NCI-H1417 treated with DMSO at 0.1 percent for 48 hours (cell line): ENCODE measurements around the gene MOCS2.

ENCODE experiments used
- DNase-seq: peaks from one replicate; lab custom pipeline; 2025; lab: John Stamatoyannopoulos, UW

Gene MOCS2

DNA sequence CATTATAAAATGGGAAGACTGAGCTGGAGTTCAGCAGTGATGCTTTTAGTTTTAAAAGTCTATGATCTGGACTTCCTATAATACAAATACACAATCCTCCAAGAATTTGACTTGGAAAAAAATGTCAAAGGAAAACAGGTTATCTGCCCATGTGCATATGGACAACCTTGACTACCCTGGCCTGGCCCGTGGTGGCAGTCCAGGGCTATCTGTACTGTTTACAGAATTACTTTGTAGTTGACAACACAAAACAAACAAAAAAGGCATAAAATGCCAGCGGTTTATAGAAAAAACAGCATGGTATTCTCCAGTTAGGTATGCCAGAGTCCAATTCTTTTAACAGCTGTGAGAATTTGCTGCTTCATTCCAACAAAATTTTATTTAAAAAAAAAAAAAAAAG lies 17.3 kb downstream of the MOCS2 start:
- DNase-seq, result no peak

DNA sequence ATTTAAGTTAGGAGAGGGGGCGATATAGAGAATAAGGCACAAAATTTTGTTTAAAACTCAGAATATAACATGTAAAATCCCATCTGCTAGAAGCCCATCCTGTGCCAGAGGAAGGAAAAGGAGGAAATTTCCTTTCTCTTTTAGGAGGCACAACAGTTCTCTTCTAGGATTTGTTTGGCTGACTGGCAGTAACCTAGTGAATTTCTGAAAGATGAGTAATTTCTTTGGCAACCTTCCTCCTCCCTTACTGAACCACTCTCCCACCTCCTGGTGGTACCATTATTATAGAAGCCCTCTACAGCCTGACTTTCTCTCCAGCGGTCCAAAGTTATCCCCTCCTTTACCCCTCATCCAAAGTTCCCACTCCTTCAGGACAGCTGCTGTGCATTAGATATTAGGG lies 18.3 kb downstream of the MOCS2 start:
- no peak for DNase-seq

DNA sequence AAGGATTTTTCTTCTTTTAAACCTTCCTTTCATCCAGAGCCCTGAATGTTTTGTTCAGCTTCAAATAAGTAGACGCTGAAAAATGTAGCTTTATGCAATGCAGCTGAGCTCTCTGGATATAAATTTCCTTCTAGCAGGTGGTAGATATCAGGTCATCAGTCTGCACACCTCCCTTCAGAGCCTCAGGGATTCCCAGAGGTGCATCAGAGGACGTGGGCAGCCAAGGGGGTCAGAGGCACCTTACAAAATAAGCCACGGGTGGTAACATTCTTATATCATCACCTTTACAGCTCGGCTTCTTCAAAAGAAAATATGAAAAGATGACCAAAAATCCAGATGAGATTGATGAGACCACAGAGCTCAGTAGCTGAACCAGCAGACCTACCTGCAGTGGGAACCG lies 19.3 kb downstream of the MOCS2 start:
- no peak for DNase-seq

DNA sequence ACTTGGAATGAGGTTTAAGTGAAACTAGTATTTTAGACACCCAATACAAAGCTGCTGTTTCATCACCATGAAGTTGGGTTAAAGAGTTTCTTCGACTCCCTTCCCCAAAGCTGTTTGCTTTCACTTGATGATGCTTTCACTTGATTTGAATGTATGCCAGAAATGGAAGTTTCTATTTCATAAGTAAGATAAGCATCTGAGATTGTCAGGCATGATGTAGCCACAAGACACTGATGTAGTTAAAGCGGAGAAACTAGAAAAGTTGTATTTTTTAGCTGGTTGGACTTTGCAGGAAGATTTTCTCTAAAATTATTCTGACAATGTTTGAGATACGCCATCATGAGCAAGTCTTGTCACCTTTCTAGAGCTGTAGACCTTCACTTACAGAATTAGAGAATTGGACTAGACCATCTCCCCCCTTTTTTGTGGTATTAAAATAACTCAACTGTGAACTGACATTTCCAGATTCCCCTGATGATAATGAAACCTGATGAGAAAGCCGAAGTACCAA lies 20.0 kb downstream of the MOCS2 start:
- no peak for DNase-seq

DNA sequence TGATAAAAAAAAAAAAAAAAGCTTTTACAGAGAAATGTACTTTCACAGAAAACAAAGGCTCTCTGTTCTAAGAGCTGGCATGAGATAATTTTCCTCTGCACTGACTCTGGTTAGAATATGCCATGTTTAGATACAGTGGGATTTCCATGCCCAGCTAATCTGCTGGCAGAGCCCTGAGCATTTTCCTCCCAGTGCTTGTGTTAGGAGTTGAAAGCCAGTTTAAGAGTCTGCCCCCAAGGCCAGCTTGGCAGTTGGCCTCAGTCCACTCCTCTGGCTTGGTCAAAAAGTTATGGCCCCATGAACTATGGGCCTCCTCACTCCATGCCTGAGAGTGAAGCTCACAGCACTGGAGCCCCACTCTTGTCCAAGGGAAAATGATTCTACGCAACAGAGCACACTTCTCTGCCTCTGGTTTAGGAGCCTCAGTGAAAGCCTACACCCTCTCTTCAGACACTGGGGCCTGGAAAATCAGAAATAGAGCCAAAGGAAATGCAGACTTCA lies 21.9 kb downstream of the MOCS2 start:
- no peak for DNase-seq

DNA sequence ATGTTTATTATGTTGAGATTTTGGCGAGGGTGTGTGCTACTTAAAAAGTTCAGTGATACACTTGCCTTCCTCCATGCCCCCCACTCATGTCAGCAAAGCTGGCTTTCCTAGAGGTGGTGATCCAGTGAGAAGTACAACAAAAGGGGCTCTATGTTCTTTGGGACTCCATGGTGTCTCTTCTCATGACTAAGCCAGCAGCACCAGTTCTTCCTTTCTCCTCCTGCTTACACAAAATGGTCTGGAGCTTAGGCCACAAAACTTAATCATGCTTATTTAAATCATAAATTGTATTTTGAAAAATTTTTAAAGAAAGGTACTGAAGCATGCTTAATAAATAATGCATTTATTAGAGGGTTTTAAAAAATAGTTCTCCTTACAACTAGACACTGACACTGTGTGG lies 22.4 kb downstream of the MOCS2 start:
- no peak for DNase-seq

DNA sequence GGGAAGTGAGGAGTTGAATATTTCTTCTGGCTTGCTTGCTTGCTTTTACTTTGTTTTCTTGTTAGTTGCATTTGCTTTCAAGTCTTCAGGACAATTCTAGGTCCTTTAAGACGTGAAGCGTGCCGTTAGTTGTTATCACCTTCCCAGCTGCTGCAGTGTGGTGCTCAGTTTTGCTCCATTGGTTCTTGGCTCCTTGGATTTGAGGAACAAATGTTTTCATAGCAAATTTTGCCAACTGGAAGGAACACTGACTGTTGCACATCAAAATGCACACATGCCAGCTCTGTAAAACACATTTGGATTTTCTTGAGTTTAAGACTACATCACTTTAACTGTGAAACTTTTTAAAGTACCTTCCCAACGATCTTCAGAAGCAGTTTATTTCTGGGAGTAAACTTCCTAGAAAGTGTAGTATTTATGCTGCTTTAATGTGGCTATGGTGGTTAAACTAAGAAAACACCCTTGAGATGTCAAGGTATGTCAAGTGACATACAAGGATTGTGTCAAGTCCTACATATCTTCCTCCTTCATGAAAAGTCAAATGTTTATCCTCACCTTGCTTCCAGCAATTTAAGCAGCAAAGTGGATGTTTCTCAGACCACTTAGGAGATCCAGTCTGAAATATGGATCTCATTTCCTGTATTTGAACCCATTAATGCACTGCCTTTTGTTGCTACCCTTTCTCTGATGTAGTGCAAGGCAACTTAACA lies 24.9 kb downstream of the MOCS2 start:
- no peak for DNase-seq

DNA sequence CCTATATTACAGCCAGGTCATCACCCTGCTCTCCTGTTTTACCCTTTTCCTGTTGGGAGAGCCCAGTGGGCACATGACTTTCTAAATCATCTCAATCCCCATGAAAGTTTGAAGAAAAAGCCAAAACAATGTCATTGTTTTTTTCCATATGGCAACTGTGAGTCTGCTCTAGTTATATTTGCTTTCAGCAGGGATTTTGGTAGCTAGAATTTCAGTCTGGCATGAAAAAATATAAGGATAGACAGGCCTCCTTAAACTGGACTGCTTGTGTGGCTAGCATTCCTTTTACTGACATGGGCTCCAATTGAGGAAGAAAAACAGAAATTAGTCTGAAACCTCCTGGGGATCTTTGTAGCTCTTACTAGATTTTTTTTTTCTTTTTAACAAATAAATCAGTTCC lies 25.6 kb downstream of the MOCS2 start:
- DNase-seq, result no peak

DNA sequence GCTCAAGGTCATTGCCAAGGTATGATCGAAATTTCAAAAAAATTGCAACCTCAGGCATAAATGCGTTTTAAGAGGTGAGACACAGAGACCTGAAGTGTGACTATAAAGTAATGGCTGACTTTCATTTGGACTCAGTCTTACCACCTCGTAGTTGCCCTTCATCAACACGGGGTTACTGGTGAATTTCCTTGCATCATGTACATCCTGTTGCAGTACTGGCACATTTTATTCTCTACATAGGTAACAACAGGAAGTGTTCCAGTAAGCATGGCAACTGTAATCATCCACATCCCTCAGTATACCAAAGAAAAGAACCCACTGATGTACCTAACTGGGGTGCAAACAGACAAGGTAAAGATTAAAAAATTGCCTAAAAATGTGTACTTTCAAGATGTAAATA lies 29.3 kb downstream of the MOCS2 start:
- DNase-seq, result no peak

DNA sequence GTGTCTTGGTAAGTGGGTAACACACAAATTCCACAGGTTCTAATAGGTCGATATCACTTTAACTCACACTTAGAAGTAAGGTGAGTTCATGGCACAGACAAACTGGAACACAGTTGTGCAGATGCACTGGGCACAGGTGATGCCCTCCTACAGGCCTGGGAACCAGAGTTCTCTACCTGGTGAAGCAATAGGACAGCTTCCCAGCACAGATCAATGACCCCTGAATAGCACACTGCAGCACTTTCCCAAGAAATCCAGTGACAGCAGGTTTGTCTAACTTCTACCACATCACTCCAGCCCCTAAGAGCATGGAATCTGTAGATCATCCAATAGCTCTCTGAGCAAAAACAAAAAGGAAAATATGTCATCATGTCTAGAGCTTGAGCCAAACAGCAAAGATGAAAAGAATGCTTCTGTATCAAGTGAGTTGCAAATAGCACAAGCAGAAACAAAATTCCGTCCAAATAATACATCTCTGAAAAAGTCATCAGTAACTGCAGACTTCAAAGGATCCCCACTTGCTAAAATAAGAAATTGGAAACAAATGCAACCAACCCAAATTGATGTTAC lies 33.5 kb downstream of the MOCS2 start:
- DNase-seq, result no peak

DNA sequence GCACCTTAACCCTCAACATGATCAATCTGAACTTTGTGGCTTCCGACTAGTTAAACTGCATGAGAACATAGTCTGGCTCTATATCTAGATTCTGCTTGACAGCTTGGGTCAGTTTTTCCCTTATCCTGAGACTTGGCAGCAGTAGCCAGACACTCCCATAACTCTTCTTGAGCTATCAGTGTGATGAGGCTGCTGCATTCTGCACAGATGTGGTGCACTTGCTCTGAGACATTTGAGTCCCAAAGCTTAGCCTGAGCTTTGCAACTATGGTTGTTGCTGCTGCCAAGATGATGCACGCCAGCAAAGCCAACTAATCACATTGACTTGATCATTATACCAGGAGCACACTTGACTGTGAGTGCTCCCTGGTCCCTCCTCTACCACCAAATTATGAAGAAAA lies 36.2 kb downstream of the MOCS2 start:
- DNase-seq, result no peak

DNA sequence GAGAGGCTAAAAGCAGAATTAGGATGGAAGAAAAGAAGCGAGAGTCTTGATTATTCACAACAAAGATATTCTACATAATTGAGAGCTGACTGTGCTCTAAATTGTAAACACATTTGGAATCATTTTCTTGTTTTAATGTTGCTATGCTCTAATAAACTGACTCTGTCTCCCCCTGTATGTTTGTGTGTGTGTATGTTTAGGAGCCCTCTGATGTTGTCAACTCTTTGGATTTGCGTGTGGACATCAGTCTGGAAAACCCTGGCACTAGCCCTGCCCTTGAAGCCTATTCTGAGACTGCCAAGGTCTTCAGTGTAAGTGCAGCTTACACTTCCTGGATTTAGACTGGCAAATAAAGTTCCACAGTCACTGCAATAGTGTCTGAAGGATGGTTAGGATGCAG lies 37.8 kb downstream of the MOCS2 start:
- no peak for DNase-seq

DNA sequence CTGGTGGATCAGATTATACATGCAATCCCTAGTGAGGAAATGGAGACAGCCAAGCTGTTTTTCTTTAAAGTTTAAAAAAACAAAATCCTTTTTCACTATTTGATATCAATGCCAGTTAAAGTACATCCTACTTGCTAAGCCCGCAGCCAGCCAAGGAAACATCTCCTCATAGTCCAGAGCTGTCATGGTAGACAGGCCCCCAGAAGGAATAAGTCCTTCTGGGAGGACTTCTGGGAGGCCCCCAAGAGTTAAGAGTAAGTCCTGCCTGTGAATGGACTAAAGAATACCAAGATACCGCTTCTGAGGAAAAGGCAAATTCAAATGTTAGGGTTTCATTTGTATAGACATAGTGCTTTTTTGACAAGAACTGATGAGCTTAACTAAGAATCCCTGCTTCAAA lies 38.3 kb downstream of the MOCS2 start:
- no peak for DNase-seq

DNA sequence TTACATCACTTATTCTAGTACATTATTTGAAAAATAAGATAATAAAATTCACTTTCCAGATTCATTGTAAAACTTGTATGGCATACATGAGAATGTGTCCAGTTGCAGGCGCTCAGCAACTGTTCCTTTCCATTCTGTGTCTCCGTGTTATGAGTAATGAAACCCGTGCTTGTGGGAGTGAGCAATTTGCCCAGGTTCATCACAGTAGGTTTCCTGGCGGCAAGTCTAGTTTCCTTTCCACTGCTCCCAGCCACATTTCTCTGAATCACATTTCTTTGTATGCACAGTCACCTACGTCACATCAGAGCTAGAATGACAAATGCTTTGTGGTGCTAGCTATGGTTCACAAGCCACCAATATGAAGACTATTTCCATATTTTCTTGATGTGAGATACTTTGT lies 39.9 kb downstream of the MOCS2 start:
- no peak for DNase-seq

DNA sequence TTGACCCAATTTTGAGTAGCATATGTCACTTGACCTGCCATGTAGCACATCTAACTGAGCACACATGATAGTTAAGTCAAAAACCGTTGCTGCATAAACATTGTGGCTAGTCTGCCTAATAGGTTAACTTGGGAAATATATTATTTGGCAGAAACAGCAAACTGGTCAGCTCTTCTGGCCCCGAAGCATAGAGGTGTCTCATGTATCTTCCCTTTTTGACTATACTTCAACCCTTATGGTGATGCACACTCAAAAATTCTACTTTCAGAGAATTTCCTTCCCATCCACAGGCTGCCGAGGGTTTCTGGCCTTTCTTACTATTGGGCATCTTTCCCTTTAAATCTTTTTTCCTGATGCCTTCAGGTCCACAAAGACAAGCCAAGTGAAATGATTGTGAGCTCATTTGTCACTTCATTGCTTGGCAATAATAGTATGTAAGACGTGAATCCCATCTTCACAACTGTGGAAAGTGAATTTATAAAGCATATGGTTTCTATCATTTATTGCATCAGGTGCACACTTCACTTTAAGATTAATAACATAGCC lies 41.2 kb downstream of the MOCS2 start:
- DNase-seq, result no peak

DNA sequence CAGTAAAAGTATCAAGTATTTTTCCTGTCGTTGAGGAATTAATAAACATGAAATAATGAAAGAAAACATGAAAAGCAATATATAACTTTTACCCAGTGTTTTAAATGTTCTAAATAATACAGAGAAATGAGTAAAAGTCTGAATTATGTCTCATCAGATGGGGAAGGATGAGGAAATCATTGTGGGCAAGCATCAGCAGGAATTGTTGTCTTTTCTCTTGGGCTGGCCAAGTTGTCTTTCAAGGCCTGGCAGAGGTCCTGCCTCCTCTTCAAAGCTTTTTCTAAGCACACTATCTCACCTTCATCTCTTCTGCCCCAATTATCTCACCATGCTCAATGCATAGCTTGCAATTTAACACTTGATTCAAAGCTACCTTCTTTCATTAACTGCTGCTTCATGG lies 41.9 kb downstream of the MOCS2 start:
- DNase-seq, result no peak

DNA sequence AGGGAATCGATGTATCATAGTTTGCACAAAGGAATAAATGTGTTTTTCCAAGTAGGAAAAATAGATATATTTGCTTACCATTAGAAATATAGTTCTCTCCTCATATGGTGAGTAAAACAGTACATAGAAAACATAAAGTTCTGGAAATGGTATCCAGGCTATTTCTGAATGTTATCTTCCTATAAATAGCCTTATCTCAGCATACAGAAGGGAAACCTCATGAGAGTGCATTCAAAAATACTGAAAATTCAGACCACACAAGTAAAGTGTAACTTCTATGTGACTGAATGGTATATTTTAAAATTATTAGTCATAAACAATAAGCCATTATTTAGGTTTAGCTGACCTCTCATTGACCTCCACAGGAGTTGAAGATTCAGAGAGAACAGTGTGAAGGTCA lies 43.5 kb downstream of the MOCS2 start:
- no peak for DNase-seq

DNA sequence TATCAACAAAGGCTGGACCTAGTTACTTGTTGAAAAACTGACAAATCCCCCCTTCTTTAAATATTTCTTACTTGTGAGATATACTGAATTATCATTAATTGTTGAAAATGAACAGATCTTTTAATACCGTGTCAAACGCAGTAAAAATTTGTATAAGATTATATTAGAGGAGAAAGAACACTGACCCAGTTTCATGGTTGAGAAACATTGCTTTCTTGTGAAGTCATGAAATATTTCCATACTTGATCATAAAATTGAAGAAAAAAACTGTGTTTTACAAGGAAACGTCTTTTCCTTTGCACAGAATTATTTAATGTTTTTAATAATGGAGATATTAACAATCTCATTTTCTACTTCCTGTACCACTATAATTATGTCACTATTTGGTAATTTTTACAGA lies 45.8 kb downstream of the MOCS2 start:
- no peak for DNase-seq

DNA sequence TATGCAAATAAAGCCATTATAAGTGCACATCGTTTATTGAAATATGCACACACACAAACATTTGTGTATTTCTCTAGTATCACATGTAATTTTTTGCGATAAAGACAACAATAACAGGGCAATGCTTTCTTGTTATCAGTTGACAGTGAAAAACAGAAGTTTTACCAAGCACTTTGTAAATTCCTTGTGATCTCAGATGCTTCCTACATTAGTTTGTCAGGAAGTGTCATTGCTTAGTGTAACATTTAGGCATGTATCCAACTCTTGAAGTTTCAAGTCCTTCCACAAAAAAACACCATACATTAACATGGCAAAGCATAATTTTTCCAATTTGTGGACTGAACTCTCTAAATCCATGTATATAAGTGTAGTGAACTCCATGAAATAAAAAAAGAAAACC lies 46.4 kb downstream of the MOCS2 start:
- no peak for DNase-seq

DNA sequence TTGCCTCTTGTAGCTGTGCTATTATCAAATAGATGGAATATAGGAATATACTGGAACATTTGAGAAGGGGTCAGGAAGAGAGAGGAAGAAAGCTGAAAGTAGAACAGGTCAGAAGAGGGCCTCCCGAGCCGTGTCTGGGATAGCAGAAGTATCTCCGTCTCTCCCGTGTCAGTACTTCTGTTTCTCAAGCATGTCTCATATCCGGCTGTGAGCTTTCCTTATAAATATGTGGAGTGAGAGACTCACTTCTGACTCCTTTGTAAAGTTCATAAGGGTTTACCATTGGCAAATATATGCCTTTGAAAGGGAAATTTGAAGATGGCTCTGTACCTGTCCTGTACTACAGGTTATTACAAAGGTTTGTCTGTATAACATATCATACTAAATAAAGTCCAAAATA lies 50.3 kb downstream of the MOCS2 start:
- DNase-seq, result no peak

DNA sequence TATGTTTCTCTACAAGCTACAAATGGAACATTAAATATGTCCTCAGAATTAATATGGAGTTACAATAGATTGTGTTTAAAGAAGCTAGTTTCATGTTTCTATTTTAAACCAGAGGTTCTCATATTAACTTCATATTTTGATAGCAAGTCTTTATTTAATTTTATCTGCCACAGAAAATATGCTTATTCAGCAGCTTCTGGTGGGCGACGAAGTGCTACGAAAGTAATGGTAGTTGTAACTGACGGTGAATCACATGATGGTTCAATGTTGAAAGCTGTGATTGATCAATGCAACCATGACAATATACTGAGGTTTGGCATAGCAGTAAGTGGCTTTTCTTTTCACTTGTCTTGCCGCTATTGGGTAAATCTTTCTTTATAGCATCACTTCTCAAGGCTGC lies 54.2 kb downstream of the MOCS2 start:
- no peak for DNase-seq

DNA sequence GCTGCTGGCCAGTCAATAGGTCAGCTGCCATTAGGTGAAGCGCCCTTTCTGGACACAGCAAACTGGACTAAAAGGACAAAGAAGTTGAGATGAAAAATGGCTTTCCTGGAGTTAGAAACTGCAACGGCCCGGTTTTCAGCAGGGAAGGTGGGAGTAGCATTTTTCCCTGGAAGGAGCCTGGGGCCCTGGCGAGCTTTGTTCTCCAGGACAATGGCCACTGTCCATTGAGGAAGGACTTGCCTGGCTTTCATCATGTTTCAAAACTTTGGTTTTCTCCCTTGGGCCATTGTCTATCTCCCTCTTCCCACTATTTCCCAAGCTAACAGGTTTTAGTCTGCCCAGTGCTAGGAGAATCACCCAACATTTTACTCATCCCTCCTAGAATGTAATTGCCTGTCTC lies 56.2 kb downstream of the MOCS2 start:
- no peak for DNase-seq

DNA sequence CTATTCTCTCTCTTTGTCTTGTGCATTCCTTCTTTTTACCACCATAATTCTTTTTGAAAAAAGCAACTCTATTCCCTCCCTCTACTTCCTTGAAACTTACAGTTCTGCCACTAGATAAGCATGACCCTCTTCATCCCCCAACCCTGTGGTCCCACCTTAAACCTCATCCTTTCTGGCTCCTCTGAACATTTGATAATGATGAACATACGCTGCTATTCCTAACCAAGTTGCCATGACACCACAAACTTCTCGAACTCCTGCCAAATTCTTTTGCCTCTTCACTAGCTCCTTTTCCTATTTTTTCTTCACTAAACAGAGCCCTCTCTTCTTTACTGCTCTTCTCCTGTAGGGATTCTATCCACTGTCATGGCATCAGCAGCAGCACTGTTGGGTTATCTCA lies 57.1 kb downstream of the MOCS2 start:
- DNase-seq, result no peak

DNA sequence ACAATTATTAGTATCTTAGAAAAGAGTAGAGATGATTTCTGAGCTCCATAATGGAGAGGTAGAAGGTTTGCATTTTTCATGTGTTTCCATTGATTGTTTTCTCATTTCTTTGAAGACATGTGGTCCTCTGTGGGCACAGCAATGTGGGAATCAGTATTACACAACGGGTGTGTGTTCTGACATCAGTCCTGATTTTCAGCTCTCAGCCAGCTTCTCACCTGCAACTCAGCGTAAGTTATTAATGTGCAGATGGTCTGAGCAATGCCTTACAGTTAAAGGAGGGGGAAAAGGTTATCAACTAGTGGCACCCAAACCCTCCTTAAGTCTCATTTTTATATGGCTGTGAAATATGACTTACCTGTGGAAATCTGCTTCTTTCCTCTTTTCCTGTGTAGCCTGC lies 61.3 kb downstream of the MOCS2 start:
- DNase-seq, result no peak
